GM10266 (cell line): ENCODE results near the gene TOP3B.

Experiments
- DNase-seq: peaks from one replicate; pipeline ENCODE4 v3.0.0; 2012; ENCODE audit errors: extremely low spot score
- CTCF ChIP-seq: IDR thresholded peaks from 2 replicates; pipeline ENCODE4 v1.5.1; 2012; ENCODE audit warnings: mild to moderate bottlenecking, low read depth; ENCODE audit not compliant: control insufficient read depth, insufficient read depth; ENCODE audit errors: missing control alignments

Gene TOP3B

GRCh38 chr22:22025320-22026156, 43.0 kb upstream of the TOP3B start:
- TF ChIP-seq CTCF = no peak
- peak; percentile 12 for DNase-seq

GRCh38 chr22:22024440-22024839, 41.9 kb upstream of the TOP3B start:
- no peak for TF ChIP-seq CTCF
- DNase-seq = no peak

GRCh38 chr22:22023581-22024137, 41.1 kb upstream of the TOP3B start:
- no peak for TF ChIP-seq CTCF
- DNase-seq = no peak

- TF ChIP-seq CTCF = no peak
- DNase-seq = no peak
Observed at GRCh38 chr22:22022947-22023534, 40.5 kb upstream of the TOP3B start.

- no peak for TF ChIP-seq CTCF
- DNase-seq = no peak
Observed at GRCh38 chr22:22022255-22022840, 39.8 kb upstream of the TOP3B start.

GRCh38 chr22:22021162-22021750, 38.7 kb upstream of the TOP3B start:
- DNase-seq = no peak
- TF ChIP-seq CTCF = no peak
